ENCODE results near the gene PDS5B. TPM values are rescaled to one million over a fixed set of nuclear protein-coding genes. Genes with fewer than 3 reads are reported as not detected.
A peak's percentile ranks its signal among the peaks of the same experiment; 100 is the strongest.

Gene PDS5B
- total and polyA plus RNA-seq, 2 donors (not counting 1 experiment from before 2014, with no cell fraction given), result 6.6 to 62.9 TPM

GRCh38 chr13:32638739-32639138 is 52.5 kb downstream of the PDS5B start:
- Histone ChIP-seq H3K4me3 (ENCODE audit: control extremely low read depth in 1 of 5, extremely low read depth in 1 of 5, insufficient read depth in 1 of 5, low read depth in 2 of 5, low read length in 4 of 5) (no peak overlapping the region), H2AFZ (ENCODE audit: insufficient read depth, low read depth, low read length, poor library complexity, severe bottlenecking) (no peak overlapping the region), H3K9ac (ENCODE audit: low read length) (no peak overlapping the region), H3K36me3 (replicated peaks in 1 of 2; ENCODE audit: control extremely low read depth in 1 of 2, control insufficient read depth in 1 of 2, extremely low read depth in 1 of 2, insufficient read depth in 2 of 2, low read length in 1 of 2) (no peaks in the 10 kb centered on the region), H4K20me1 (ENCODE audit: control insufficient read depth, insufficient read depth, low read length, poor library complexity, severe bottlenecking) (peaks cover 12% of the 10 kb centered on the region), H3K79me2 (ENCODE audit: control insufficient read depth, insufficient read depth, low read length) (peaks cover 90% of the 10 kb centered on the region), H3K9me3 (ENCODE audit: control extremely low read depth in 1 of 3, control insufficient read depth in 2 of 3, insufficient read depth in 1 of 3, low read length in 2 of 3) (no peaks in the 10 kb centered on the region), H3K4me2 (replicated peaks; ENCODE audit: low read depth, low read length, poor library complexity, severe bottlenecking) (no peak overlapping the region), H3K4me1 (ENCODE audit: control insufficient read depth in 2 of 2, insufficient read depth in 2 of 2, low read length in 2 of 2) (peaks cover 0 to 17% of the 10 kb centered on the region in 2 donors), H3K27me3 (replicated peaks in 1 of 4; ENCODE audit: control extremely low read depth in 1 of 4, control insufficient read depth in 3 of 4, insufficient read depth in 4 of 4, low read length in 3 of 4) (no peaks in the 10 kb centered on the region), H3K27ac (ENCODE audit: low read length in 2 of 2) (no peak overlapping the region)
- ChIA-PET CTCF (interaction anchor here (0.9 to 3.8 kb wide), 6 partner anchors 10 to 101 kb away, joined by 3 to 23 read pairs (median 11); partner anchors contain the start of genes N4BP2L2 and PDS5B), POLR2A (no interaction called here)
- peaks cover 34% of the 10 kb centered on the region for H3K4me1 Mint-ChIP-seq
- no CpG with 5 or more reads among the region's 9 CpGs for WGBS (ENCODE audit: insufficient coverage)
- ATAC-seq (ENCODE audit: low read depth) (no peak), DNase-seq (no peak)
- TF ChIP-seq CTCF (IDR thresholded peaks at IDR 0.05) (no peak), EZH2 (IDR thresholded peaks at IDR 0.05; ENCODE audit: borderline replicate concordance, insufficient read depth, low read depth, low read length, poor library complexity, severe bottlenecking) (no peak)
- H3K27me3 Mint-ChIP-seq, result no peaks in the 10 kb centered on the region
- H3K4me3 Mint-ChIP-seq, result no peak overlapping the region
- H3K27ac Mint-ChIP-seq, result no peak overlapping the region
- no peaks in the 10 kb centered on the region for H3K9me3 Mint-ChIP-seq (ENCODE audit: insufficient read depth)
- intact Hi-C loops (cut with micrococcal nuclease), result loop anchor here (1.0 to 5.0 kb wide), 3 partner anchors 12 to 101 kb away; partner anchors contain the start of genes N4BP2L2 and PDS5B

- Mint-ChIP-seq H3K27me3 (no peaks in the 10 kb centered on the region), H3K9me3 (ENCODE audit: insufficient read depth) (no peaks in the 10 kb centered on the region), H3K4me3 (no peak overlapping the region), H3K27ac (no peak overlapping the region), H3K4me1 (peaks cover 33% of the 10 kb centered on the region)
- DNase-seq (peak; percentile 72), ATAC-seq (ENCODE audit: low read depth) (peak; percentile 80)
- H3K9me3 ChIP-seq (ENCODE audit: control extremely low read depth in 1 of 3, control insufficient read depth in 2 of 3, insufficient read depth in 1 of 3, low read length in 2 of 3), result no peaks in the 10 kb centered on the region
- peaks cover 0 to 11% of the 10 kb centered on the region in 2 donors for H3K4me1 ChIP-seq (ENCODE audit: control insufficient read depth in 2 of 2, insufficient read depth in 2 of 2, low read length in 2 of 2)
- no peak overlapping the region for H3K4me2 ChIP-seq (replicated peaks; ENCODE audit: low read depth, low read length, poor library complexity, severe bottlenecking)
- no peaks in the 10 kb centered on the region for H3K27me3 ChIP-seq (replicated peaks in 1 of 4; ENCODE audit: control extremely low read depth in 1 of 4, control insufficient read depth in 3 of 4, insufficient read depth in 4 of 4, low read length in 3 of 4)
- intact Hi-C loops (cut with micrococcal nuclease), result loop anchor here (1.0 to 5.0 kb wide), 3 partner anchors 11 to 102 kb away; partner anchors contain the start of genes N4BP2L2 and PDS5B
- H3K4me3 ChIP-seq (ENCODE audit: control extremely low read depth in 1 of 5, extremely low read depth in 1 of 5, insufficient read depth in 1 of 5, low read depth in 2 of 5, low read length in 4 of 5), result no peak overlapping the region
- H3K79me2 ChIP-seq (ENCODE audit: control insufficient read depth, insufficient read depth, low read length), result peaks cover 90% of the 10 kb centered on the region
- H4K20me1 ChIP-seq (ENCODE audit: control insufficient read depth, insufficient read depth, low read length, poor library complexity, severe bottlenecking), result peaks cover 12% of the 10 kb centered on the region
- ChIA-PET CTCF (interaction anchor here (0.6 to 2.4 kb wide), 25 partner anchors 9 to 904 kb away, joined by 3 to 41 read pairs (median 4); partner anchors contain the start of genes BRCA2, N4BP2L1, PDS5B and ZAR1L), POLR2A (interaction anchor here (0.6 to 1.0 kb wide), 3 partner anchors 26 to 54 kb away, joined by 3 to 7 read pairs (median 4); partner anchors contain the start of gene PDS5B)
- H3K9ac ChIP-seq (ENCODE audit: low read length), result no peak overlapping the region
- no peaks in the 10 kb centered on the region for H3K36me3 ChIP-seq (replicated peaks in 1 of 2; ENCODE audit: control extremely low read depth in 1 of 2, control insufficient read depth in 1 of 2, extremely low read depth in 1 of 2, insufficient read depth in 2 of 2, low read length in 1 of 2)
- no CpG with 5 or more reads among the region's 4 CpGs for WGBS (ENCODE audit: insufficient coverage)
- no peak overlapping the region for H2AFZ ChIP-seq (ENCODE audit: insufficient read depth, low read depth, low read length, poor library complexity, severe bottlenecking)
- no peak for TF ChIP-seq EZH2 (IDR thresholded peaks at IDR 0.05; ENCODE audit: borderline replicate concordance, insufficient read depth, low read depth, low read length, poor library complexity, severe bottlenecking)
- TF ChIP-seq CTCF (IDR thresholded peaks at IDR 0.05), result peak; percentile 93
- H3K27ac ChIP-seq (ENCODE audit: low read length in 2 of 2), result no peak overlapping the region
Measured at GRCh38 chr13:32639502-32640105, 53.4 kb downstream of the PDS5B start.

Measured in B cell (primary cell).